IMR-90 (cell line): ENCODE measurements around the gene ZMYND10. TPM values are rescaled to one million over a fixed set of nuclear protein-coding genes. Genes with fewer than 3 reads are reported as not detected.

Experiments
- ATAC-seq: fragments of 200-7000 bp; cut with Tn5 transposase; 2 replicates; pipeline ENCODE4 v1.9.1; 2020; ENCODE audit warnings: low read depth, mild to moderate bottlenecking, moderate library complexity
- BruUV-seq: library from RNA; stranded (reverse); fragments of 400-500 nt; replicated peaks from 2 replicates; lab custom pipeline; 2021; lab: Mats Ljungman, UMichigan
- CTCF ChIA-PET: fragments of 300-600 bp; formaldehyde crosslinking; extraction: SDS; loops from one replicate; lab custom pipeline; 2021; ENCODE audit warnings: antibody characterized with exemption; lab: Yijun Ruan, JAX
- POLR2A ChIA-PET: fragments of 300-600 bp; sonication (Branson Sonifier 250); formaldehyde crosslinking; loops from one replicate; lab custom pipeline; 2022; ENCODE audit warnings: antibody characterized with exemption; ENCODE audit not compliant: unreplicated experiment; lab: Charles Lee
- DNase-seq: peaks from one replicate; pipeline ENCODE4 v3.0.0; 2013
- H2AFZ ChIP-seq: replicated peaks from 2 replicates; pipeline ENCODE3; 2013; ENCODE audit warnings: low read length, mild to moderate bottlenecking; ENCODE audit not compliant: poor library complexity
- H2AK5ac ChIP-seq: 2 replicates; pipeline ENCODE4 v1.6.1; 2013; ENCODE audit warnings: low read depth, low read length, inconsistent platforms
- H2AK9ac ChIP-seq: replicated peaks from 2 replicates; pipeline ENCODE3; 2013; ENCODE audit warnings: mild to moderate bottlenecking, low read depth, low read length, moderate library complexity; ENCODE audit not compliant: poor library complexity
- H2BK120ac ChIP-seq: 2 replicates; pipeline ENCODE4 v1.6.1; 2013; ENCODE audit warnings: low read depth, low read length, inconsistent platforms
- H2BK15ac ChIP-seq: 3 replicates; pipeline ENCODE4 v1.6.1; 2013; ENCODE audit warnings: low read depth, low read length, inconsistent platforms
- H2BK20ac ChIP-seq: 2 replicates; pipeline ENCODE4 v1.6.1; 2013; ENCODE audit warnings: low read depth, mild to moderate bottlenecking, inconsistent platforms, low read length, moderate library complexity
- H2BK5ac ChIP-seq: 2 replicates; pipeline ENCODE4 v1.6.1; 2013; ENCODE audit warnings: mild to moderate bottlenecking, low read depth, low read length, inconsistent platforms; ENCODE audit not compliant: poor library complexity, severe bottlenecking
- H3K14ac ChIP-seq: replicated peaks from 2 replicates; pipeline ENCODE4 v1.6.1; 2013; ENCODE audit warnings: low read depth, low read length, inconsistent platforms
- H3K18ac ChIP-seq: 2 replicates; pipeline ENCODE4 v1.6.1; 2013; ENCODE audit warnings: low read depth, low read length, control low read depth
- H3K23ac ChIP-seq: 2 replicates; pipeline ENCODE4 v1.6.1; 2013; ENCODE audit warnings: low read depth, low read length, inconsistent platforms
- H3K27ac ChIP-seq: 2 replicates; pipeline ENCODE4 v1.5.1; 2013; ENCODE audit warnings: mild to moderate bottlenecking, control low read depth, low read length; ENCODE audit not compliant: insufficient read depth
- H3K27me3 ChIP-seq: 2 replicates; pipeline ENCODE4 v1.6.1; 2013; ENCODE audit warnings: low read length; ENCODE audit not compliant: control insufficient read depth, insufficient read depth
- H3K36me3 ChIP-seq: 2 replicates; pipeline ENCODE4 v1.6.1; 2013; ENCODE audit warnings: low read length, mixed read lengths; ENCODE audit not compliant: control insufficient read depth, insufficient read depth
- H3K4ac ChIP-seq: 2 replicates; pipeline ENCODE4 v1.6.1; 2013; ENCODE audit warnings: low read depth, low read length, inconsistent platforms
- H3K4me1 ChIP-seq: 2 replicates; pipeline ENCODE4 v1.6.1; 2013; ENCODE audit warnings: low read length, mixed read lengths; ENCODE audit not compliant: control insufficient read depth, insufficient read depth
- H3K4me2 ChIP-seq: 2 replicates; pipeline ENCODE4 v1.6.1; 2013; ENCODE audit warnings: low read depth, mild to moderate bottlenecking, control low read depth, low read length, moderate library complexity
- H3K4me3 ChIP-seq: 2 replicates; pipeline ENCODE4 v1.5.1; 2013; ENCODE audit warnings: low read depth, mild to moderate bottlenecking, control low read depth, low read length, moderate library complexity; ENCODE audit not compliant: insufficient read depth
- H3K56ac ChIP-seq: 2 replicates; pipeline ENCODE4 v1.6.1; 2013; ENCODE audit warnings: low read length, inconsistent platforms; ENCODE audit not compliant: insufficient read depth; ENCODE audit errors: extremely low read depth
- H3K79me1 ChIP-seq, 2 experiments: 2 replicates each; pipeline ENCODE4 v1.6.1; 2013; ENCODE audit warnings: low read length in 2 of 2, inconsistent platforms in 1 of 2, low read depth in 1 of 2
- H3K9ac ChIP-seq: 2 replicates; pipeline ENCODE4 v1.6.1; 2013; ENCODE audit warnings: low read depth, low read length, control low read depth
- H3K9me1 ChIP-seq: 2 replicates; pipeline ENCODE4 v1.6.1; 2013; ENCODE audit warnings: low read length, inconsistent platforms; ENCODE audit not compliant: insufficient read depth
- H3K9me3 ChIP-seq: 2 replicates; pipeline ENCODE4 v1.6.1; 2013; ENCODE audit warnings: low read length; ENCODE audit not compliant: control insufficient read depth, insufficient read depth
- H4K20me1 ChIP-seq: 2 replicates; pipeline ENCODE4 v1.6.1; 2013; ENCODE audit warnings: low read length, inconsistent platforms; ENCODE audit not compliant: insufficient read depth
- H4K5ac ChIP-seq: 2 replicates; pipeline ENCODE4 v1.6.1; 2013; ENCODE audit warnings: mild to moderate bottlenecking, low read depth, low read length, control low read depth
- H4K8ac ChIP-seq, 2 experiments: 2 replicates each; pipeline ENCODE4 v1.6.1; 2013; ENCODE audit warnings: low read depth in 2 of 2, low read length in 2 of 2, control low read depth in 1 of 2, inconsistent platforms in 1 of 2
- H4K91ac ChIP-seq: 2 replicates; pipeline ENCODE4 v1.6.1; 2013; ENCODE audit warnings: low read depth, low read length, inconsistent platforms; ENCODE audit not compliant: insufficient read depth
- CEBPB ChIP-seq: IDR thresholded peaks from 2 replicates; pipeline ENCODE4 v1.6.1; 2012; ENCODE audit warnings: low read depth, low read length, improper control_type of control experiment
- CHD1 ChIP-seq: IDR thresholded peaks from 2 replicates; pipeline ENCODE4 v1.6.1; 2012; ENCODE audit warnings: low read depth, low read length, improper control_type of control experiment
- FOS ChIP-seq: fragments of 150-350 bp; IDR thresholded peaks from 2 replicates; pipeline ENCODE4 v1.6.1; 2016; ENCODE audit warnings: low read depth, low read length
- MAFK ChIP-seq: IDR thresholded peaks from 2 replicates; pipeline ENCODE4 v1.6.1; 2012; ENCODE audit warnings: low read depth, low read length, improper control_type of control experiment
- MAZ ChIP-seq: IDR thresholded peaks from 2 replicates; pipeline ENCODE4 v1.6.1; 2012; ENCODE audit warnings: low read depth, mild to moderate bottlenecking, low read length, improper control_type of control experiment, moderate library complexity, borderline replicate concordance
- POLR2A ChIP-seq: IDR thresholded peaks from 2 replicates; pipeline ENCODE4 v1.6.1; 2012; ENCODE audit warnings: mild to moderate bottlenecking, low read depth, low read length
- RAD21 ChIP-seq: IDR thresholded peaks from 2 replicates; pipeline ENCODE4 v1.6.1; 2012; ENCODE audit warnings: low read length, improper control_type of control experiment
- RCOR1 ChIP-seq: IDR thresholded peaks from 2 replicates; pipeline ENCODE4 v1.6.1; 2012; ENCODE audit warnings: mild to moderate bottlenecking, low read length, improper control_type of control experiment; ENCODE audit not compliant: insufficient replicate concordance
- RFX5 ChIP-seq: IDR thresholded peaks from 2 replicates; pipeline ENCODE4 v1.8.0; 2012; ENCODE audit warnings: low read depth, mild to moderate bottlenecking, low read length, moderate library complexity
- SMC3 ChIP-seq: fragments of 150-350 bp; IDR thresholded peaks from 2 replicates; pipeline ENCODE4 v1.6.1; 2016; ENCODE audit warnings: low read depth, mild to moderate bottlenecking, antibody characterized with exemption, low read length, moderate library complexity
- WGBS, 2 experiments: methylation state at CpG; one replicate each; pipeline versions ENCODE4 v1.1.5 to v1.1.7; 2013; ENCODE audit warnings: missing lambda C conversion rate in 2 of 2; ENCODE audit not compliant: insufficient read length in 1 of 2; ENCODE audit errors: extremely low coverage in 2 of 2; 5-methylcytosine and 5-hydroxymethylcytosine counted together
- dilution Hi-C: fragments of 300-500 bp; cut with HindIII; formaldehyde crosslinking; loops from one replicate; pipeline ENCODE4 v1.14.3; 2018; ENCODE audit warnings: low sequenced_read_pairs; ENCODE audit not compliant: unreplicated experiment
- in situ Hi-C: fragments of 300-500 bp; cut with MboI; formaldehyde crosslinking; loops from 3 replicates; pipeline ENCODE4 v1.14.3; 2019; ENCODE audit warnings: low sequenced_read_pairs, inconsistent platforms, mixed read lengths
- intact Hi-C: fragments of 100-400 bp; cut with micrococcal nuclease; formaldehyde crosslinking; loops from 2 replicates; pipeline ENCODE4 v1.10.0; 2022
- polyA plus RNA-seq, 3 experiments: library from polyadenylated mRNA; depleted of rRNA; stranded (reverse); fragments of >200 nt; gene quantifications; 2 replicates each; pipeline ENCODE4 v1.2.3, GENCODE V29; 2012; ENCODE audit warnings: low replicate concordance in 1 of 3
- total RNA-seq: library from RNA; depleted of rRNA; stranded (reverse); fragments of >200 nt; gene quantifications from 2 replicates; pipeline ENCODE4 v1.2.3, GENCODE V29; 2012
- TF ChIP-seq, protein P1 (sequence below): conservative IDR thresholded peaks from 2 replicates; pipeline ENCODE4 v1.5.1; 2012; ENCODE audit warnings: mild to moderate bottlenecking, low read depth, low read length, improper control_type of control experiment

The ZMYND10 gene
- total and polyA plus RNA-seq, 2 of the 4 experiments (the other 2 are of a cell fraction), result 1.1 to 1.4 TPM

DNA sequence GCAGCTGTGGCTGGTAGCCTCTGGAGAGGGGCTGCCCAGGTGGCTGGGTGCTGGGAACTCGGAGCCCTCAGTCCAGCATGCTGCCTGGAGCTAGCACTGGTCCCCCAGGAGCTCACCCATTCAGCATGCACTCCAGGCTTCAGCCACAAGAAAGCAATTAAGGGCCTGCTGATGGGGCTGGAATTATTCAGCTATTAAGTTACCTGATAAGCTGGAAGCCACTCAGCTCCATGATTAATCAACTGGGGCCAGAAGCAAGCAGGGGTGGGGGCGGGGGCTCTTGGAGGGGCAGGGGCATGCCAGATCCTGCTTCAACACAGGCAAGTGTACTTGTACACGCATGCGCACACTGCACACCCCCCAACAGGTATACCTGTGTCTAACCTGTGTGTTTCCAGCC is 35.9 kb upstream of the ZMYND10 start:
- dilution Hi-C loops, result no loop called here
- no CpG with 5 or more reads among the region's 4 CpGs for WGBS, 2 experiments

More for the DNA sequence above, 35.9 kb upstream of the ZMYND10 start:
- no peak overlapping the region for H2AK9ac ChIP-seq
- H3K4me2 ChIP-seq, result no peak overlapping the region
- H3K18ac ChIP-seq, result no peak overlapping the region
- no peak for DNase-seq
- no peak overlapping the region for H2AK5ac ChIP-seq
- H3K9me1 ChIP-seq, result no peaks in the 10 kb centered on the region
- H3K4me1 ChIP-seq, result no peaks in the 10 kb centered on the region
- no peak overlapping the region for H3K4ac ChIP-seq
- H2BK5ac ChIP-seq, result no peak overlapping the region
- no peak overlapping the region for H3K27ac ChIP-seq
- no peak overlapping the region for H3K4me3 ChIP-seq
- no peaks in the 10 kb centered on the region for H3K9me3 ChIP-seq
- H3K27me3 ChIP-seq, result peaks cover 34% of the 10 kb centered on the region
- no peak for ATAC-seq
- no TSS peak for BruUV-seq
- H3K14ac ChIP-seq, result no peak overlapping the region
- intact Hi-C loops (no loop called here), in situ Hi-C loops (no loop called here)
- no peak overlapping the region for H2BK20ac ChIP-seq
- no peak for TF ChIP-seq SMC3
- TF ChIP-seq RFX5, result no peak
- no peak for TF ChIP-seq MAZ
- TF ChIP-seq CHD1, result no peak
- no peak for TF ChIP-seq POLR2A
- no peak for TF ChIP-seq FOS
- no peak for TF ChIP-seq MAFK
- TF ChIP-seq CEBPB, result no peak
- no peak for TF ChIP-seq RCOR1
- TF ChIP-seq, protein P1, sequence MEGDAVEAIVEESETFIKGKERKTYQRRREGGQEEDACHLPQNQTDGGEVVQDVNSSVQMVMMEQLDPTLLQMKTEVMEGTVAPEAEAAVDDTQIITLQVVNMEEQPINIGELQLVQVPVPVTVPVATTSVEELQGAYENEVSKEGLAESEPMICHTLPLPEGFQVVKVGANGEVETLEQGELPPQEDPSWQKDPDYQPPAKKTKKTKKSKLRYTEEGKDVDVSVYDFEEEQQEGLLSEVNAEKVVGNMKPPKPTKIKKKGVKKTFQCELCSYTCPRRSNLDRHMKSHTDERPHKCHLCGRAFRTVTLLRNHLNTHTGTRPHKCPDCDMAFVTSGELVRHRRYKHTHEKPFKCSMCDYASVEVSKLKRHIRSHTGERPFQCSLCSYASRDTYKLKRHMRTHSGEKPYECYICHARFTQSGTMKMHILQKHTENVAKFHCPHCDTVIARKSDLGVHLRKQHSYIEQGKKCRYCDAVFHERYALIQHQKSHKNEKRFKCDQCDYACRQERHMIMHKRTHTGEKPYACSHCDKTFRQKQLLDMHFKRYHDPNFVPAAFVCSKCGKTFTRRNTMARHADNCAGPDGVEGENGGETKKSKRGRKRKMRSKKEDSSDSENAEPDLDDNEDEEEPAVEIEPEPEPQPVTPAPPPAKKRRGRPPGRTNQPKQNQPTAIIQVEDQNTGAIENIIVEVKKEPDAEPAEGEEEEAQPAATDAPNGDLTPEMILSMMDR, result no peak
- no peak for TF ChIP-seq RAD21
- no peaks in the 10 kb centered on the region for H3K79me1 ChIP-seq
- no peak overlapping the region for H3K56ac ChIP-seq
- no peak overlapping the region for H3K9ac ChIP-seq
- no peak overlapping the region for H4K5ac ChIP-seq
- no peak overlapping the region for H2BK120ac ChIP-seq
- no peak overlapping the region for H4K8ac ChIP-seq
- no peak overlapping the region for H2BK15ac ChIP-seq
- no peak overlapping the region for H2AFZ ChIP-seq
- ChIA-PET CTCF (no interaction called here), POLR2A (interaction anchor here (0.6 kb wide), 1 partner anchor 29 kb away, joined by 14 read pairs; no protein-coding TSS in a partner anchor)
- no peak overlapping the region for H3K23ac ChIP-seq
- H3K36me3 ChIP-seq, result no peaks in the 10 kb centered on the region
- H4K20me1 ChIP-seq, result no peaks in the 10 kb centered on the region
- no peak overlapping the region for H4K91ac ChIP-seq
